Measurements from ENCODE around the gene ATP1A1. TPM values are rescaled to one million over a fixed set of nuclear protein-coding genes. Genes with fewer than 3 reads are reported as not detected.

The ATP1A1 gene
- 213 and 221 TPM in 2 replicates for total RNA-seq

GRCh38 chr1:116372651-116373430 lies at the start of gene ATP1A1:
Gene ATP1A1 (plus strand): TSS chr1:116373244. CDS start chr1:116373512, 268 bp downstream.
- DNase-seq (ENCODE audit: extremely low read depth, low read depth, low spot score), result no peak

DNA sequence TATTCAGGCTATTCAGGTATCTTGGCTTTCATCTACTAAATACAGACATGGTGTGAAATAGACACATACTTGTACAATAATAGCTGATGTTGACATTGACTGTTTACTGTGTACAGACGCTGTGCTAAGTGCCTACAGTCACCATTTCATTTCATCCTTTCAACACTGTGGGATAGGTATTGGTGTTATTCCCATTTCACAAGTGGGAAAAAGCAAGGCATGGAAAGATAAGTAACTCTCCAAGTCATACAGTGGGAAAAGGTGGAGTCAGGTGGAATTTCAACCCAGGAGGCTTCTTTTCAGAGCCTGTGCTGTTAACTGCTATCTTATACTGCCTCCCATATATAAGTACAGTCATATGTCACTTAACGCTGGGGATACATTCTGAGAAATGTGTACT lies 49.6 kb upstream of the ATP1A1 start:
- no peak for DNase-seq (ENCODE audit: extremely low read depth, low read depth, low spot score)

DNA sequence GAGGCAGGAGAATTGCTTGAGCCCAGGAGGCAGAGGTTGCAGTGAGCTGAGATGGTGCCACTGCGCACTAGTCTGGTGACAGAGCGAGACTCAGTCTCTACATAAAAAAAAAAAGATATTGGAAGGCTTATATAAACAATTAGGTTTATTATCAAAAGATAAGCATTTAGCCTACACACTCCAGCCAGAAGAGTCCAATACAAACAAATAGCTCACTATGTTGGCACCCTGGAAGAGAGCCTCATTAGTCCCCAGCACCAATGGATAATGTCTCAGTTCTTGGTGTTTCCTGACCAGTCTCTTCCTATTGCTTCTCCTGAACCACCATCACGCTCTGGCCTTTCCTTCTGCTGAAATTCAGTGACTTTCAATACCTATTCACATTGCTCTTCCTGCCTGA lies 48.6 kb upstream of the ATP1A1 start:
- DNase-seq (ENCODE audit: extremely low read depth, low read depth, low spot score), result no peak

DNA sequence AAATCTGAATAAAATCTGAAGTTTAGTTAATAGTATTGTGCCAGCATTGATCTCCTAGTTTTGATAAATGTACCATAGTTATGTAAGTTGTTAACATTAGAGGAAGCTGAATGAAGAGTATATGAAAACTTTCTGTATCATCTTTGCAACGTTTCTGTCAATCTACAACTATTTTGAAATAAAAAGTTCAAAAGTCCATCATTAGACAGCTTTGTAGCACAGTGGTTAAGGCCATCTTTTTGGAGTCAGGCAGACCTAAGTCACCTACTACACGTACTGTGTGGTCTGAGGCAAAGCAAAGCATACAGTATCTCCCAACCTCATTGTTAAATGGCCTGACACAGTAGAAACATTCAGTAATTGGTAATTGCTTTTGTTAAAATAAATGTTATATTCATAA lies 47.9 kb upstream of the ATP1A1 start:
- DNase-seq (ENCODE audit: extremely low read depth, low read depth, low spot score), result no peak

DNA sequence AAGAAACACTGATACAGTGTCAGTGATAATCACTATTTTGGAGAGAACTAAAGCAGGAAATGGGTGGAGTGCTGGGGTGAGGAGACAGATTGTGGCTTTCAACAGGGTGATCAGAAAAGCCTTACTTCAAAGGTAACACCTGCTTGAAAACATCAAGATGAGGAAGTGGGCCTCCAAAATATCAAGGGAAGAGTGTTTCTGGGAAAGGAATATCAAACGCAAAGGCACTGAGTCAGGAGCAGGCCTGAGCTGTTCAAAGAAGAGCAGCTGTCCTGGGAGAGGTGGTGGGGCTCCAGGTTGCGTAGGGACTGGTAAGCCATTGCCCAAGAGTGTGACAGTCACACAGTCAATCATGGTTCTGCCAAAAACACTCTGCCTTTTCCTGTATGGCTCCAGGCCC lies 47.1 kb upstream of the ATP1A1 start:
- DNase-seq (ENCODE audit: extremely low read depth, low read depth, low spot score), result no peak

DNA sequence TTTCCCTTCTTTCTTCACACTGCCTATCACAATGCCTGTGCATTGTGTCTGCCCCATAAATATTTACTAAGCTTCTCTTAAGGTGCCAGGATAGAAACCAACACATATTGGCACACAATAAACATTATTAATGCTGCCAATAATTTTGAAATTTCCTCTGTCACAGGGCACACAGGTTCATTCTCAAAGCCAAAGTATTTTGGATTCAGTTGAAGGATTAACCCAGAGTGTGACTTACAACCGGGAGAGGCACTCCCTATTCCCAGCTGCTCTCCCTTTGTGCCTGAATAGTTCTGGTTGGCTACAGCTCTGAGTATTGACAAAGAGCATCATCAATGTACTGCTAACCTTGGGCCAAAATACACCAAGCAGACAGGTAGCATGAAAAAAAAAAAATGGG lies 46.6 kb upstream of the ATP1A1 start:
- DNase-seq (ENCODE audit: extremely low read depth, low read depth, low spot score), result no peak

GRCh38 chr1:116328671-116329070 lies 44.4 kb upstream of the ATP1A1 start:
- DNase-seq (ENCODE audit: extremely low read depth, low read depth, low spot score), result no peak

DNA sequence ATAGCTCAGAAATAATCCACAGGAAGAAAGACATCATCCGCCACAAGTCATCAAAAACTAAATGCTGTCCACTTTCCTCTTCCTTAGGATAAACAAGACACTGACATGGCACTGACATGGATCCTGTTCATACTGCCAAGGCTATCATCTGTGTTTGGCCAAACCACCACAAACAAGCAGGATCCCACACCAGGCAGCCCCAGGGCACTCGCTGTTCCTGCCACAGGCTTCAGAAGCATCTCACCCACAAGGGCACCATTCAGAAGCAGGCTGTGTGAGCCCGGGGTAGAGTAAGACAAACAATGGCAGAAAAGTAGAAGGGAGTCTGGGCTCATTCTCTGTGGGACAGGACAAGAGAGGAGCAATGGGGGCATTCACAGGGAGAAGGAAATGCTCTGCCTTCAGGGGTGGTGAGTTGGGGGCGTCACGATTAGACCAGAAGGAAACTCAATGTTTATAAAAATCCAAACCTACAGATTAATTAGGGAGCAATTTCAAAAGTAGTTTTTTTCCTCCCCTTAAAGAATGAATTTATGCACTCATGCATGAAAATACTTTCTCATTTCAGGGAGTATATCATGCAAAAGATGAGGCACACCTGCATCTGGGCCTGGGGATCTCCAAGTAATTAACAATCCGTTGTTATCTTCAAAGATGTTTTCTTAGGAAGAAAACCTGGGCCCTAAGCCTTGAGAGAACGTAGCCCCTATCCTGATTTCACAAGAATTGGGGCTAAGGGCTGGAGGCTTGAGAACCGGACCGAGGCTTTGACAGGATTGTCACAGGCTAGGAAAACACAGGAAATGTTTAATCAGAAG lies 43.3 kb upstream of the ATP1A1 start:
- DNase-seq (ENCODE audit: extremely low read depth, low read depth, low spot score), result no peak

GRCh38 chr1:116330342-116330652 lies 42.7 kb upstream of the ATP1A1 start:
- DNase-seq (ENCODE audit: extremely low read depth, low read depth, low spot score), result no peak

- DNase-seq (ENCODE audit: extremely low read depth, low read depth, low spot score), result no peak
Measured at GRCh38 chr1:116330846-116331245, 42.2 kb upstream of the ATP1A1 start.

- no peak for DNase-seq (ENCODE audit: extremely low read depth, low read depth, low spot score)
Measured at GRCh38 chr1:116331523-116331922, 41.5 kb upstream of the ATP1A1 start.

- no peak for DNase-seq (ENCODE audit: extremely low read depth, low read depth, low spot score)
Measured at GRCh38 chr1:116332451-116332850, 40.6 kb upstream of the ATP1A1 start.

GRCh38 chr1:116333171-116334014 lies 39.7 kb upstream of the ATP1A1 start:
- DNase-seq (ENCODE audit: extremely low read depth, low read depth, low spot score), result no peak

DNA sequence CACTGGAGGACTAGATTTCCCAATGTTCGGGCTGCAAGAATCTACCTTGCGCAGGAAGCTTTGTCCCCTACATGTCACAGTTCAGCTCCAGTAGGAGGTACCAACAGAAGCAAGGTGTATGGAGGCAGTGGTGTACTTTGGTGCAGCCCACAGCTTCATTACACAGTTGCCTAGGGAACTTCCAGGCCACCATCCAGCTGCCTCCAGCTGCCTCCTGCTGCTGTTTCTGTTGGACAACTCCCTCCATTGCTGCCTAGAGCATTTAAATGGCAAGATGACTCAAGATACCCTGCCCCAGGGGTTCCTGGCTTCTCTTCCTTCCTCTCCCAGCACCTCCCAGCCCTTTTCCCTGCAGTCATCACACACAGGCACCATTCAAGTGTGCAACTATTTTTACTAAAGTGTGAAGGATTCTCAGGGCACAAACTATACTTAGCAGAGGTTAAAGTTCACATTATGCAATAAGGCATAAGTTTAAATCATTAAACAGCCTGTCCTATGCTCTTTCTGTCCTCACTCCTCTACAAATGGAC lies 39.0 kb upstream of the ATP1A1 start:
- no peak for DNase-seq (ENCODE audit: extremely low read depth, low read depth, low spot score)

GRCh38 chr1:116334868-116335635 lies 38.0 kb upstream of the ATP1A1 start:
- DNase-seq (ENCODE audit: extremely low read depth, low read depth, low spot score), result no peak

GRCh38 chr1:116335850-116336624 lies 37.0 kb upstream of the ATP1A1 start:
- DNase-seq (ENCODE audit: extremely low read depth, low read depth, low spot score), result no peak

DNA sequence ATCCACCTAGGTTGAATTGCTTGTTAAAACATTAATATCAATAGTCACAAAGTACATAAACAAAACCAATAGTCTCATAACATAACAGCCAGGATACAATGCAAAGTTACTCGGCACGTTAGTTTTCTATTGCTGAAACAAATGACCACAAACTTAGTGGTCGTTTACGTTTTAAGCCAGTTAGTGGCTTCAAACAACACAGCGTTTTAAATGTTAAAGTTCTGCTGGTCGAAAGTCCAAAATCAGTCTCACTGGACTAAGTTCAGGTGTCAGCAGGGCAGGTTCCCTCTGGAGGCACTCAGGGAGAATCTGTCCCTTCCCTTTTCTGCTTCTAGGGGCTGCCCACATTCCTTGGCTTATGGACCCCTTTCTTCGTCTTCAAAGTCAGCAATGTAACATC lies 35.6 kb upstream of the ATP1A1 start:
- DNase-seq (ENCODE audit: extremely low read depth, low read depth, low spot score), result no peak

- no peak for DNase-seq (ENCODE audit: extremely low read depth, low read depth, low spot score)
Measured at GRCh38 chr1:116338400-116338799, 34.6 kb upstream of the ATP1A1 start.

DNA sequence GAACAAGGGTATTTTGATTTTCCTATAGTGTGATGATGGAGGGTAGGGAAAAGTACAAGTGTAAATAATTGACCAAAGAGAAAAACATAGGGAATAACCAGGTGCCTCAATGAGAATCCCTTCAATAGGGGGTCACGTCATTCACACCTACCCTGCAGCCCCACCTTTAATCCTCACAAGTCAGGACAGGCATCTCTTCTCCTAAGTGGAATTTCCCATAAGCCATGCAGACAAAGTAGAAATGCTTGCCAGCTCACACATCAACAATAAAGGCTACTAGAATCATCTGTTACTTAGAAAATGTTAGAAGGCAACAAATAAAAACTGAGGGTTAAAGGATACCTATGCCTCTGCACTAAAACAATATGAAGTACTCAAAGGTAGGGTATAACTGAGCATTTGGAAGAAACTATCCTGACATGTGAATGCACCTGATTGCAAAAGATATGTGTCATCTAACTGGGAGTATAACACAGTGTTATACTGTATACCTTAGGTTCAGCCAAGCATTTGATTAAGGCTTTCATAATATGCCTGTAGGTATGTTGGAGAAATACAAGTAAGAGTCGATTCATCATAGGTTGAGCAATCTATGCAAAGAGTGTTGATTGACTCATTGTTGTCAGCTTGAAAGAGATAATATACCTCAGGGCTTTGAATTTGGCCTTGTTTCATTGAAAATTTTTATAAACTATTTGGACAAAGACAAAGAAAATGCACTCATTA lies 32.4 kb upstream of the ATP1A1 start:
- DNase-seq (ENCODE audit: extremely low read depth, low read depth, low spot score), result no peak
